ENCODE results near the gene PBRM1.

The PBRM1 gene

GRCh38 chr3:52498137-52499054, 187.3 kb downstream of the PBRM1 start:
- no peak for TF ChIP-seq CTCF (IDR thresholded peaks at IDR 0.05; ENCODE audit: extremely low read depth, insufficient read depth, missing control alignments)
- in situ Hi-C loops (cut with MboI; ENCODE audit: low pct_unique_long_range_greater_than_20kb, low sequenced_read_pairs, unreplicated experiment), result no loop called here
- DNase-seq (ENCODE audit: low spot score), result no peak

- in situ Hi-C loops (cut with MboI; ENCODE audit: low pct_unique_long_range_greater_than_20kb, low sequenced_read_pairs, unreplicated experiment), result no loop called here
- no peak for DNase-seq (ENCODE audit: low spot score)
- no peak for TF ChIP-seq CTCF (IDR thresholded peaks at IDR 0.05; ENCODE audit: extremely low read depth, insufficient read depth, missing control alignments)
Observed at GRCh38 chr3:52495777-52496602, 189.7 kb downstream of the PBRM1 start.

Measured in GM13977 (cell line).